Sciatic nerve (tissue), 2 donors: ENCODE data around the gene NCAPG. TPM values are rescaled to one million over a fixed set of nuclear protein-coding genes. Genes with fewer than 3 reads are reported as not detected.
"Not testable (repeated sequence)": the region's sequence is repeated elsewhere in the genome, so short reads cannot be mapped to it uniquely, and the experiment has no call there.

Experiments
- ATAC-seq: fragments of 200-7000 bp; cut with Tn5 transposase; one replicate; pipeline ENCODE4 v1.9.1; 2020; ENCODE audit warnings: mild to moderate bottlenecking, moderate library complexity
- DNase-seq: peaks from one replicate; pipeline ENCODE4 v3.0.0-alpha.2; 2020; ENCODE audit warnings: low spot score
- intact Hi-C: fragments of 100-400 bp; cut with DNase I; formaldehyde crosslinking; loops from one replicate; pipeline ENCODE4 v1.14.2; 2022
- total RNA-seq: library from RNA; stranded (reverse); fragmentation: NEBNext Ultra II Directional; extraction: Animal tissue kit (Norgen Biotek cat#: 25700); gene quantifications from one replicate; pipeline ENCODE4 v1.2.1, GENCODE V29; 2021
- donor health status: DM: no; HTN: no; CAD: no.
- donor health status: DM: no; HTN: no; CAD: no.

The NCAPG gene
- total RNA-seq, 1 donor from 2014 or later: 0.49 TPM

DNA sequence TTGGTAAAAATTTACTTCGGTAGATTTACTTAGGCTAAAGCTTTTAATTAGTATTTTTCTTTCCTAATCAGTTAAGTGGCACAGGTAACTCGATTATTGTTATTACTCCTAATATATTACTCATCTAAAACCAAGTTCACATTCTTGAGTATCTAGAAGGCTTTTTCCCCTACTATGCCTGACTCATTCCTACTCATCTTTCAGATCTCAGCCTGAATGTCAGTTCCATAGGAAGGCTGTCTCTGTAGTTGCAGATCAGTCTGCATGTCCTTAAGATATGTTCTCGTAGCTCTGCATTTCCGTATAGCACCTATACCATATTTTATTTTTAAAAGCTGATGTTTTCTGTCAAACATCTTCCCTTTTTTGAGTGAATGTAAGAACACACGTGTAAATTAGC, 23.5 kb upstream of the NCAPG start:
- intact Hi-C loops: no loop called here
- ATAC-seq (no peak), DNase-seq (no peak)

DNA sequence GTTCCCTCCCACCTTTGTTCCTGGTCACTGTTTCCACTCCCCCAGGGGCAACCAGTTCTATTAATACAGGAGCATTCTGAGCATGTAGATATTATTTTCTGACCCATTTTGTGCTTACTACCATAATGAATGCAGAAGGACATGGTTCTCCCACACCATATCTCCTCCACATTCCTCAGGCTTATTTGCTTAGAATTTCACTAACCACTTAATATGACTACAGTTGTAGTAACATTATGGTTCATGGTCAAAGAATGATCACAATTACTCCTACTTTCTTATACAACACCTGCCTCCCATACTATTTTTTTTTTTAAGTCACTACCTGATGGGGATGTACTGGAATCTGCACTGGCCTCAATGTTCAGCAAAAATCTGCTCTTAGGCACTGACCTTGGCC, 21.8 kb upstream of the NCAPG start:
- no peak for DNase-seq
- intact Hi-C loops: no loop called here
- ATAC-seq: no peak

DNA sequence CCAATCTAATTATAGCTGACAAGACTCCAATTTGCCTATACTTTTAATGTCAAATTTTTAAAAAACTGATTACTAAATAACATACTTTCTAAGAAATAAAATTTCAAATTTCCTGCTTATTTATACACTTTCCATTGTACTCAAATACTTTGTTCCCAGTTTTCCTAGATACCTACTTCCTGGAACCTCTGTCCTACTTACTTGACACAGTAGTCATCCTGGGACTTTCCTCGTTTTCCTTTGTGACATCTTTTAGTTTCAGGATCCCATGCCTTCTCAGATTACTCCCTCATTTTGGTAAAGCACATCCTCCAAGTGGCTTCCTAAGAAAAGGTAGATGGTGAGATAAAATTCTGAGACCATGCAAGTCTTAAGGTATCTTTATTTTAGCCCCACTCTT, 16.0 kb upstream of the NCAPG start:
- intact Hi-C loops: no loop called here
- DNase-seq (no peak), ATAC-seq (no peak)

DNA sequence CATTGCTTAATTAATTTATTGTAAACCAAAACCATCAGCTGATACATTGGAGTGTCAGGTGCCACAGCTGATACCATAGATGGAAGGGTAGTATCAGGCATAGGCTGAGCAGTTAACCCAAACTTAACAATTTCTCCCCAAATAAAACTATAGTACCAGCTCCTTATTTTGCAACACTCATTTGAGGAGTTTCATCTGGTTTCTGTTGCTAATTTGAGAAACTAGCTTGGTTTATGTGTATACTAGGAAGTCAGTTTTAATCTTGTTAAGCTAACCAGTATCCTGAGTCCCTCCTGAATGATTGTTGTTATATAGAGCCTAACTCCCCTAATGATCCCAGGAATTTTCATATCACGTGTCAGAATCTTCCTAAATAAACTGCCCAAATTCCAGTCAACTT, 13.0 kb upstream of the NCAPG start:
- ATAC-seq (no peak), DNase-seq (no peak)
- intact Hi-C loops: no loop called here

DNA sequence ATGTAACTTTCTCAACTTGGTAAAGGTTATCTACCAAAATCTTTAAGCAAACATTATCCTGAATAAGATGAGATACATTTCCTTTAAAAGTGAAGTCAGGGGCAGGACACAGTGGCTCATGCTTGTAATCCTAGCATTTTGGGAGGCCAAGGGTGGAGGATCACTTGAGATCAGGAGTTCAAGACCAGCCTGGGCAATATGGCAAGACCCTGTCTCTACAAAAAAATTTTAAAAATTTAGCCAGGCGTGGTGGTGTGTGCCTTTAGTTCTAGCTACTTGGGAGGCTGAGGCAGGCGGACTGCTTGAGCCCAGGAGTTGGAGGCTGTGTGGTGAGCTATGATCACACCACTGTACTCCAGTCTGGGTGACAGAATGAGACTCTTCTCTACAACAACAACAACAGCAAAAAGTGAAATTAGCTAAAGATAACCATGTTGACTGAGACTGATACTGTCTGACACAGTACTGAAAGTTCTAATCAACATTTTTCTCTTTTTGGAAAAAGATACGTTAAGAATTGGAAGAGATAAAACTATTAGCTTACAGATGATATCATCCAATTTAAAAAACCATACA, 5.1 kb upstream of the NCAPG start:
- intact Hi-C loops: no loop called here

DNA sequence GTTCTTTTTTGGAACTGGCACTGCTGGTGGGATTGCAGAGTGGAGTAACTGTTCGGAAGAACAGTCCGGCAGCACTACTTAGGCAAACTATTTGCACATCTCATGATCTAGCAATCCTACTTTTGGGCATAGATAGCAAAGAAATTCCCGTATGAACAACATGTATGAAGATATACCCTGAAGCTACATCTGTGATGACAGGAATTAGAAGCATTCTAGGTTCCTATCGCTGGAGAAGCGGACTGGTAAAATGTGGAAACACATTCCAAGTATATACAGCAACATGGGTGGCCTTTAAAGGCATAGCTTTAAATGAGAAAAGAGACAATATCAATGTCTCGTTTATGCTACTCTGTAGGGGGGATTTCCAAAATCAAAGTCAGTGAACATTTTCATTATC, 3.3 kb upstream of the NCAPG start:
- DNase-seq: no peak
- ATAC-seq: no peak
- intact Hi-C loops: no loop called here

More for the DNA sequence above, 5.1 kb upstream of the NCAPG start:
- no peak for ATAC-seq
- DNase-seq: no peak

DNA sequence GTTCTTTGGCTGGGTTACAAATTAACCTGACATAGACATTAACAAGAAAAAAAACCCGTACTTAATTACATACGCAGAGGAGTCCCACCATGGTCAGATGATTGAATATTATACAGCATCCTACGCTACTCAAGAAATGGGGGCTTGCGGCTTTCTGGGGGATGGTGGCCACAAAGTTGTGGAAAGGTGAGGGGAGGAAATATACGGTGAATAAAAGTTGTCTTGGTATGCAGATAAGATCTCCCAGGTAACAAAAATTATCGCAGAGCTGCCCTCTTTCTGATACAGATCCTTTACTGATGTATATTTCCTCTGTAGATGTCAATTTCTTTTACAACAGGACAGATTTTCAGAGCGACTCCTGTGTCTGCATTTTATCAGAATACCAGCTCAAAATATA, 1.1 kb upstream of the NCAPG start:
- no peak for ATAC-seq
- DNase-seq: no peak
- intact Hi-C loops: loop anchor here (10.0 kb wide), 1 partner anchor 785 kb away; no protein-coding TSS in a partner anchor

DNA sequence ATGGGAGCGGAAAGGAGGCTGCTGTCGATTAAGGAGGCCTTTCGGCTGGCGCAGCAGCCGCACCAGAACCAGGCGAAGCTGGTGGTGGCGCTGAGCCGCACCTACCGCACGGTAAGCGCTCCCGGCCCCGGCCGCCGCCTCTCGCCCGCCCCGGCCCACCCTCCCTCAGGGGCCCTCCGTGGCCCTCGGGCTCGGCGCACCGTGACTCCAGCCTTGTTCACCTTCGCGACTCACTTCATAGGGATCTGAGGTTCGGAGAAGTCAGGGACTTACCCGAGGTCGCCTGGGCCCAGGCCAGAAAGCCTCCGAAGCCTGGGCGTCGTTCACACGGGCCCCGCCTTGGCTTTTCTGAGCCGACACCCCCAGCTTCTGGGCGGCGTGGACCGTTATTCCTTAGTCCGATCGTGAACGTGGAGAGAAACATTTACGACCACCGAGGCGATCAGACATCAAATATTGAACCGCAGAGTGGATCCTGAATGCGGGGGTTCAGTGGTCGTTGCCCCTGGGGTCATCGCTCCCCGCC, 362 bp downstream of the NCAPG start:
- ATAC-seq: no peak
- peak; percentile 64 for DNase-seq
- intact Hi-C loops: loop anchor here (10.0 kb wide), 1 partner anchor 784 kb away; no protein-coding TSS in a partner anchor

DNA sequence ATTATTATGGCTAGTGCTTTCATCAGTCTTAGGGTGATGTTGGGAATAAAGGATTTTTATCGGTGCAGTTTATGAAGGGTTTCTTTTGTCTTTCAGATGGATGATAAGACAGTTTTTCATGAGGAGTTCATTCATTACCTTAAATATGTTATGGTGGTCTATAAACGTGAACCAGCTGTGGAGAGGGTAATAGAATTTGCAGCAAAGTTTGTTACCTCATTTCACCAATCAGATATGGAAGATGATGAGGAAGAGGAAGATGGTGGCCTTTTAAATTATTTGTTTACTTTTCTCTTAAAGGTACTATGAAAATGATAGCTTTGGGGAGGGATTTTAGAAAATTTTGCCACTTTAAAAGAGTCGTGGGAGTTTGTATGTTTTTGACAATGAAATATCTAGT, 1.3 kb downstream of the NCAPG start:
- ATAC-seq (no peak), DNase-seq (no peak)
- intact Hi-C loops: loop anchor here (10.0 kb wide), 1 partner anchor 783 kb away; no protein-coding TSS in a partner anchor

DNA sequence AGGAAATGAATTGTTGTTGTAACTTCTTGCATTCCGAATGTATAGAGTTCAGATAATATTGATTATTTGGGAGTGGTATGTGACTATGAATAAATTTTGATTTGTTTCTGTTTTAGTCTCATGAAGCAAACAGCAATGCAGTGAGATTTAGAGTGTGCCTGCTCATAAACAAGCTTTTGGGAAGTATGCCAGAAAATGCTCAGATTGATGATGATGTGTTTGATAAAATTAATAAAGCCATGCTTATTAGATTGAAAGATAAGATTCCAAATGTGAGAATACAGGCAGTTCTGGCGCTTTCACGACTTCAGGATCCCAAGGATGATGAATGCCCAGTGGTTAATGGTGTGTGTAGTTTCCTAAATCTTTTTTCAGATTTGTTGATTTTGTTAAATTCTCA, 2.0 kb downstream of the NCAPG start:
- DNase-seq (no peak), ATAC-seq (no peak)
- intact Hi-C loops: loop anchor here (10.0 kb wide), 1 partner anchor 782 kb away; no protein-coding TSS in a partner anchor

DNA sequence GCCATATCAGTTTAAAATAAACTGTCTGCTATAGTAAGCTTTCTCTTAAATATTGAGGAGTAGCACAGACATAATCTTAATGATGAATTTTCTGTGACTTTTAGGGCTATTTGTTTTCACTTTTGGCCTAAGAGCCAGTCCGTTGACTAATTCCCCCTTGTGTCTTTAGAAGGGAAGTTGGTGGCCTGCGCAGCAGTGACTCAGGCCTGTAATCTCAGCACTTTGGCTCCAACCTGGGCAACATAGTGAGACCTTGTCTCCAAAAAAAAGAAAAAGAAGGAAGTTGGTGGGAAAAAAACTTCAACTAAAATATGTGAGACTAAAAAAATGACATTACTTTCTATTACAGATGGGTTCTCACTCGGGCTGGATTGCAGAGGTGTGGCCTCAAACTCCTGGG, 3.4 kb downstream of the NCAPG start:
- DNase-seq: no peak
- no peak for ATAC-seq
- intact Hi-C loops: loop anchor here (10.0 kb wide), 1 partner anchor 781 kb away; no protein-coding TSS in a partner anchor

DNA sequence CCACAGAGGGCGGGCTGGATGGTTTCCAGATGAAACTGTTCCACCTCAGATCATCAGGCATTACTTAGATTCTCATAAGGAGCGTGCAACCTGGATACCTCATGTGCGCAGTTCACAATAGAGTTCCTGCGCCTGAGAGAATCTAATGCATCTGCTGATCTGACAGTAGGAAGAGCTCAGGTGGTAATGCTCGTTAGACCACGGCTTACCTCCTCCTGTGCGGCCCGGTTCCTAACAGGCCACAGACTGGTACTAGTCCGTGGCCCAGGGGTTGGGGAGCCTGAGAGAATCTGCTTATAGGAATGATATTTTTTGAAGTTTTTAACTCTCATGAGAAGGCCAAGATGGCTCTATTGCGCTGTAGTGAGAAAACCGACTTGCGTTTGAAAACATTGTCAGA, 5.4 kb downstream of the NCAPG start:
- no peak for ATAC-seq
- intact Hi-C loops: loop anchor here (10.0 kb wide), 1 partner anchor 779 kb away; no protein-coding TSS in a partner anchor
- DNase-seq: no peak

DNA sequence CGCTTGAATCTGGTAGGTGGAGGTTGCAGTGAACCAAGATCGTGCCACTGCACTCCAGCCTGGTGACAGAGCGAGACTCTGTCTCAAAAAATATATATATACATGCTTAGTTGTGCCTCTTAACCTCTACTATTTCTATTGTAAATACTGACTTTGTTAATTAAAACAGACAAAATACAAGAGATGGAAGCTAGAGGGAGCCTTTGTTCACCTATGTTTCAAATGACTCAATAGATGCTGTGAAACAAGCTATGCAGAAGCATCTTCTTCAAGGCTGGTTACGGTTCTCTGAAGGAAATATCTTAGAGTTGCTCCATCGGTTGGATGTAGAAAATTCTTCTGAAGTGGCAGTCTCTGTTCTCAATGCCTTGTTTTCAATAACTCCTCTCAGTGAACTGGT, 6.2 kb downstream of the NCAPG start:
- intact Hi-C loops: loop anchor here (10.0 kb wide), 1 partner anchor 778 kb away; no protein-coding TSS in a partner anchor
- no peak for DNase-seq
- peak; percentile 68 for ATAC-seq

DNA sequence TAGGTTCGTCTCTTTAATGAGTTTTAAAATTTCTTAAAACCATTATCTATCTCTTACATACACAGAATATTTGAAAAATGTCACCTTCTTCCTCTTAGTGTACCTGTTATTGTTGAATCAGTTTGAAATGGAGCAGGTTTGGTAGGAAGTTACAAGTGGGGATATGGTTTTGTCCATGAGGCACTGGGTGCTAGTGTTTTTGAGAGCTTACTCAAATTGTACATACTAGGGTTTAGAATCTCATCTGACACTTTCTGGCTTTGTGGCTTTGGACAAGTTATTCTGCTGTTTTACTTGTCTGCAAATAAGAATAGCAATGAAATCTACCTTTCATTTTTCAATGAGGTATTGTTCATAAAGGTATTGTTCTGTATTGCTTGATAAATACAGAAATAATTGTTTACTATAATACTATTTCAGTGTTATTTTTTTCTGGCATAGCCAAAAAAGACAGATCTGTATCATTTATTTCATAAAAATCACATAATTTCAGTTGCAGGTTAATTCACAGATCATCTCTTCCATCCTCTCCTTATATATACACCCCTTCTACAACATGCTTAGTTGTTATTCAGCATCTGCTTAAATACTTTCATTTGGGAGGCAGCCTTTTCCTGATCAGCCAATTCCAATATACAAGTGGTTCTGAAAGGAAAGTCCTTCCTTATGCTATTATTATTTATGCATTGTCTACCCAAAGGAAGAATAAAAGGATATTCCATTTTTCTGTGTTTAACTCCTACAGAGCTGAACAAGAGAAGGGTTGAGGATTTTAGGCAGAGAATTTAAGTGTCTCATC, 13.3 kb downstream of the NCAPG start:
- ATAC-seq (no peak), DNase-seq (no peak)
- intact Hi-C loops: no loop called here

DNA sequence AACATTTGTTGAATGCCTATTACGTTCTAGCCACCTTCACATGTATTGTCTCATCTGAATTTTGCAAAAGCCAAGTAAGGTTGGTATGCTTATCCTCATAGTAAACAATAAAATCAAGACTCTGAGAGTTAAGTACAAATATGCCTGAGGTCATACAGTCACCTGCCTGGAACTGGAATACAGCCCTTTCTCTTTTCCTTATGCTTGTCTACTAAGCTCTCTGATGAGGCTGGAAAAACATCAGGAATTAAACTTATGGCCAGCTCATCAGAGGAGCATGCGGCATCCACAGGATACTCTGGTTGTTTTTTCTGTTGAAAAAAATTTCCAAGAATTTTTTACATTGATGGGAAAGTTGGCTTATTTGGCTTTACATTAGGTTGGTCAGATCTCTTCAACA, 35.5 kb downstream of the NCAPG start:
- ATAC-seq: no peak
- intact Hi-C loops: no loop called here
- no peak for DNase-seq

DNA sequence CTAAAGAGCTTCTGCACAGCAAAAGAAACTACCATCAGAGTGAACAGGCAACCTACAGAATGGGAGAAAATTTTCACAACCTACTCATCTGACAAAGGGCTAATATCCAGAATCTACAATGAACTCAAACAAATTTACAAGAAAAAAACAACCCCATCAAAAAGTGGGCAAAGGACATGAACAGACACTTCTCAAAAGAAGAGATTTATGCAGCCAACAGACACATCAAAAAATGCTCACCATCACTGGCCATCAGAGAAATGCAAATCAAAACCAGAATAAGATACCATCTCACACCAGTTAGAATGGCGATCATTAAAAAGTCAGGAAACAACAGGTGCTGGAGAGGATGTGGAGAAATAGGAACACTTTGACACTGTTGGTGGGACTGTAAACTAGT, 39.5 kb downstream of the NCAPG start:
- ATAC-seq, DNase-seq, intact Hi-C loops: not testable (repeated sequence)

DNA sequence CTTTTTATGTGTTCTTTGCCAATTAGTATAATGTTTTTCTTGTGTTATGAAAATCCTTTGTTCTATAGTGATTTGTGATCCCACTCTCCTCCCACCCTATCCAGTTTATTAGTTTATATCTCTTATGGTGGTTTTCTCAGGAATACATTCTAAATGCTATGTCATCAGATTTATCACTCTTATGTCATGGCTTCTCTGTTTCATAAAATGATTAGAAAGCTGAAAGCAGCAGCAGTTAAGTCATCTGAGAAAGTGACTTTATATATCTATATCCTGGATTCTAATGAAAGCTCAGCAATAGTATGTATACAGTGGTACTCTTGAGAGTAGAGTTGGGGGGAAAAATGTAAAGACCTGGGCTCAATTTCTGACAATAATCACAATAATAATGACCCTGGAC, 41.2 kb downstream of the NCAPG start:
- no peak for ATAC-seq

DNA sequence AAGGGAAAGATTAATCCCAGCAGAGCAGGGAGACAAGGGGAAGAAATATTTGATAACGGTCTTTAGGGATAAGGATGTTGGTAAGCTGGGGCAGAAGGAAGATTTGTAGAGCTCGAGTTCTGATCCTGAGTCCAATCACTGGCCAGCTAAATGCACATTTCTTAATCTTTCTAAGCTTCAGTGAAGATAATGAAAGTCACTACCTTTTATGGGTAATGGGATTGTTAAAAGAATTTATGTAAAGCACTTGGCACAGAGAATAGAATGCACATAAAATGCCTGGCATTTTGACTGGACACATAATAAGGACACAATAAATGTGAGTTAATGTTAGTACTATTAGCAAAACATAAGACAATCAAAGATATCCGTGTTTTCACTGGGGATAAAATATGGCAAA, 43.3 kb downstream of the NCAPG start:
- intact Hi-C loops: no loop called here
- DNase-seq (no peak), ATAC-seq (no peak)

More for the DNA sequence above, 41.2 kb downstream of the NCAPG start:
- intact Hi-C loops: no loop called here
- no peak for DNase-seq

DNA sequence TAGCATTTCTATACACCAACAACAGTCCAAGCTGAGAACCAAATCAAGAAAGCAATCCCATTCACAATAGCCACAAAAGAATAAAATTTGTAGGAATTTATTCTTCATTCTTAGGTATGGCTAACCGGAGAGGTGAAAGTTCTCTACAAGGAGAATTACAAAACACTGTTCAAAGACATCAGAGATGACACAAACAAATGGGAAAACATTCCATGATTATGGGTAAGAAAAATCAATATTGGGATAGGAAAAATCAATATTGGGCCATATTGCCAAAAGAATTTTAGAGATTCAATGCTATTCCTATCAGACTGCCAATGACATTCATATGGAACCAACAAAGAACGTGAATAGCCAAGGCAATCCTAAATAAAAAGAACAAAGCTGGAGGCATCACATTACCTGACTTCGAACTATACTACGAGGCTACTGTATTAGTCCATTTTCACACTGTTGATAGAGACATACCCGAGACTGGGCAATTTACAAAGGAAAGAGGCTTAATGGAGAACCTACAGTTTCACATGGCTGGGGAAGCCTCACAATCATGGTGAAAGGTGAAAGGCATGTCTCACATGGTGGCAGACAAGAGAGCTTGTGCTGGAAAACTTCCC, 49.1 kb downstream of the NCAPG start:
- intact Hi-C loops: no loop called here
- ATAC-seq (no peak), DNase-seq (no peak)

DNA sequence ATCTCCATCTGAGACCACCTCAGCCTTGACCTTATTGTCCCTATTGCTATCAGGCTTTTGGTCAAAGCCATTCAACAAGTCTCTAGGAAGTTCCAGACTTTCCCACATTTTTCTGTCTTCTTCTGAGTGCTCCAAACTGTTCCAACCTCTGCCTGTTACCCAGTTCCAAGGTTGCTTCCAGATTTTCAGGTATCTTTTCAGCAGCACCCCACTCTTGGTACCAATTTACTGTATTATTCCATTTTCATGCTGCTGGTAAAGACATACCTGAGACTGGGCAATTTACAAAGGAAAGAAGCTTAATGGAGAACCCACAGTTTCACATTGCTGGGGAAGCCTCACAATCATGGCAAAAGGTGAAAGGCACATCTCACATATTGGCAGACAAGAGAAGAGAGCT, 51.1 kb downstream of the NCAPG start:
- DNase-seq, ATAC-seq, intact Hi-C loops: not testable (repeated sequence)
